Measurements from ENCODE around the gene NEB. TPM values are rescaled to one million over a fixed set of nuclear protein-coding genes. Genes with fewer than 3 reads are reported as not detected.

NEB gene
- total and polyA plus RNA-seq, 2 of the 13 experiments (the other 11 are each of a cell fraction or from before 2014, with no cell fraction given), result 0.21 to 0.24 TPM

GRCh38 chr2:151506170-151506569 lies 228.1 kb downstream of the NEB start:
- intact Hi-C loops (cut with micrococcal nuclease; ENCODE audit: unreplicated experiment) (no loop called here), in situ Hi-C loops (cut with HindIII; ENCODE audit: extremely low pct_ligation_motif_present, low pct_unique_long_range_greater_than_20kb) (no loop called here)
- Histone ChIP-seq H4K20me1 (ENCODE audit: insufficient read depth, low read length) (no peaks in the 10 kb centered on the region), H3K79me2 (ENCODE audit: insufficient read depth, low read length) (no peaks in the 10 kb centered on the region), H3K9me3 (ENCODE audit: low read length) (no peaks in the 10 kb centered on the region), H3K27me3 (ENCODE audit: control insufficient read depth in 1 of 2, insufficient read depth in 2 of 2, low read length in 2 of 2) (no peaks in the 10 kb centered on the region), H3K4me1 (ENCODE audit: insufficient read depth, low read length) (no peaks in the 10 kb centered on the region), H3K36me3 (replicated peaks in 1 of 2; ENCODE audit: control insufficient read depth in 1 of 2, insufficient read depth in 2 of 2, low read length in 2 of 2) (no peaks in the 10 kb centered on the region), H3K27ac (ENCODE audit: extremely low read length, insufficient read depth, low read length) (no peak overlapping the region), H3K9ac (ENCODE audit: insufficient read depth, low read depth, low read length) (no peak overlapping the region), H2AFZ (ENCODE audit: low read length) (no peak overlapping the region), H3K4me3 (replicated peaks in 1 of 3; ENCODE audit: insufficient read depth in 1 of 3, low read depth in 2 of 3, low read length in 3 of 3) (no peak overlapping the region), H3K4me2 (ENCODE audit: low read depth, low read length) (no peak overlapping the region)
- ChIA-PET POLR2A (no interaction called here), CTCF (ENCODE audit: low intra/inter-chr PET ratio, low total read pairs) (no interaction called here)
- TF ChIP-seq ZNF558 (CRISPR knock-in tag; IDR thresholded peaks at IDR 0.05; ENCODE audit: borderline replicate concordance), result no peak
- ATAC-seq (no peak), DNase-seq (ENCODE audit: low spot score) (no peak), FAIRE-seq (no peak)
- 97% methylated on average over 4 of the region's 4 CpGs for WGBS (ENCODE audit: low lambda C conversion rate)
- no TSS peak for BruUV-seq (replicated peaks)

DNA sequence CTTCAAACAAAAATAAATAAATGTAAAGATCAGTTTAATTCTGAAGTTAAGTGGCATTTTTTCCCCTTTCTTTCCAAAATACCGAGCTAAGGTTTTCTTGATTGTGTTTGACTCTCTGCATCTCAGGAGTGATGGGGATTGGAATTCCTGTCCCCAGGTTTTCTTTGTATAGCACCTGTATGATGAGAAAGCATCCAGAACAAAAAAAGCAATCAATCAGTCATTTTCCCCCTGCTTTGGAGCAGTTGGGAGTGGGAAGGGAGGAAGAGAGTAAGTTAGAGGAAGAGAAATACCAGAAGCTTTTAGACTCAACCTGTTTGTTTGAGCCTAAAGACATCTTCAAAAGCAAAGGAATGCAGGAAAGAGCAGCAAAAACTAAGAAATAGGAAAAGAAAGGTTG lies 236.1 kb downstream of the NEB start:
- Histone ChIP-seq H3K4me3 (replicated peaks in 1 of 3; ENCODE audit: insufficient read depth in 1 of 3, low read depth in 2 of 3, low read length in 3 of 3) (no peak overlapping the region), H3K27me3 (ENCODE audit: control insufficient read depth in 1 of 2, insufficient read depth in 2 of 2, low read length in 2 of 2) (no peaks in the 10 kb centered on the region), H3K4me2 (ENCODE audit: low read depth, low read length) (no peak overlapping the region), H3K4me1 (ENCODE audit: insufficient read depth, low read length) (no peaks in the 10 kb centered on the region), H3K9me3 (ENCODE audit: low read length) (no peaks in the 10 kb centered on the region), H2AFZ (ENCODE audit: low read length) (no peak overlapping the region), H3K9ac (ENCODE audit: insufficient read depth, low read depth, low read length) (no peak overlapping the region), H3K79me2 (ENCODE audit: insufficient read depth, low read length) (no peaks in the 10 kb centered on the region), H3K27ac (ENCODE audit: extremely low read length, insufficient read depth, low read length) (no peak overlapping the region), H4K20me1 (ENCODE audit: insufficient read depth, low read length) (no peaks in the 10 kb centered on the region), H3K36me3 (replicated peaks in 1 of 2; ENCODE audit: control insufficient read depth in 1 of 2, insufficient read depth in 2 of 2, low read length in 2 of 2) (no peaks in the 10 kb centered on the region)
- BruUV-seq (replicated peaks), result no TSS peak
- ATAC-seq, result no peak
- ChIA-PET POLR2A (no interaction called here), CTCF (ENCODE audit: low intra/inter-chr PET ratio, low total read pairs) (no interaction called here)
- WGBS (ENCODE audit: low lambda C conversion rate), result 86% methylated on average over 1 of the region's 1 CpG
- FAIRE-seq, result no peak
- in situ Hi-C loops (cut with HindIII; ENCODE audit: extremely low pct_ligation_motif_present, low pct_unique_long_range_greater_than_20kb), result no loop called here
- intact Hi-C loops (cut with micrococcal nuclease; ENCODE audit: unreplicated experiment), result no loop called here
- DNase-seq (ENCODE audit: low spot score), result no peak
- no peak for TF ChIP-seq ZNF607 (CRISPR knock-in tag; IDR thresholded peaks at IDR 0.05; ENCODE audit: borderline replicate concordance)
- TF ChIP-seq ZNF160 (CRISPR knock-in tag; IDR thresholded peaks at IDR 0.05), result no peak
- no peak for TF ChIP-seq RFXANK (CRISPR knock-in tag; IDR thresholded peaks at IDR 0.05)
- no peak for TF ChIP-seq ZBTB40 (IDR thresholded peaks at IDR 0.05)
- TF ChIP-seq ZBTB40 (CRISPR knock-in tag; IDR thresholded peaks at IDR 0.05), result no peak
- TF ChIP-seq KMT2B (CRISPR knock-in tag; IDR thresholded peaks at IDR 0.05), result no peak
- TF ChIP-seq CCAR2 (optimal IDR thresholded peaks at IDR 0.05; ENCODE audit: low read depth, low read length), result no peak
- no peak for TF ChIP-seq ARID3A (IDR thresholded peaks at IDR 0.05; ENCODE audit: low read depth, low read length)
- TF ChIP-seq SP2 (CRISPR knock-in tag; IDR thresholded peaks at IDR 0.05), result no peak
